ENCODE results near the gene VCP. TPM values are rescaled to one million over a fixed set of nuclear protein-coding genes. Genes with fewer than 3 reads are reported as not detected.
A peak's percentile ranks its signal among the peaks of the same experiment; 100 is the strongest.
"Not testable (repeated sequence)": the region's sequence is repeated elsewhere in the genome, so short reads cannot be mapped to it uniquely, and the experiment has no call there.

The VCP gene
- polyA plus RNA-seq, 1 donor from 2014 or later: 200 TPM

DNA sequence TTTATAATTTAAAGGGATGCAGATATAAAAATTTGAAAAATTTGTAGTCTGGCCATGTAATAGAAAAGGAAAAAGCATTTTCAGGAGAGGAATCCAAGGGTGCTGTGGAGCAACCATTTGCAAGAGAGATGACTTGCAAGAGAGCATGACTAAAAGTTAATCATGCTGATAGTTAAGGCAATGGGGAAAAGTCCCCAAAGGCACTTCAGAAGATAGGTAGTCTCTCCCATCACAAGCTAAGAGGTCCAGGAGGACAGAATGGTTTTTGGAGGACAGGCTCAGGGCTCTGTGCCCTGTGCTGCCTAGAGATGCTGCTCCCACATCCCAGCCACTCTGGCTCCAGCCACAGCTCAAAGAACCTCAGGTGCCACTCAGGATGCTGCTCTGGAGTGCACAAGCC, 44.1 kb downstream of the VCP start:
- Mint-ChIP-seq H3K9me3 (no peaks in the 10 kb centered on the region), H3K4me3 (no peak overlapping the region), H3K36me3 (peaks cover 12% of the 10 kb centered on the region), H3K4me1 (peaks cover 5 to 14% (median 7%) of the 10 kb centered on the region in 3 donors), H3K27ac (no peak overlapping the region), H3K27me3 (no peaks in the 10 kb centered on the region)

- peaks cover 12% of the 10 kb centered on the region for H3K36me3 Mint-ChIP-seq
- no peak overlapping the region for H3K4me3 Mint-ChIP-seq
- no peaks in the 10 kb centered on the region for H3K9me3 Mint-ChIP-seq
- no peaks in the 10 kb centered on the region for H3K27me3 Mint-ChIP-seq
- H3K27ac Mint-ChIP-seq: no peak overlapping the region
- peaks cover 6 to 16% (median 8%) of the 10 kb centered on the region in 3 donors for H3K4me1 Mint-ChIP-seq
Measured at GRCh38 chr9:35027860-35028259, 44.6 kb downstream of the VCP start.

DNA sequence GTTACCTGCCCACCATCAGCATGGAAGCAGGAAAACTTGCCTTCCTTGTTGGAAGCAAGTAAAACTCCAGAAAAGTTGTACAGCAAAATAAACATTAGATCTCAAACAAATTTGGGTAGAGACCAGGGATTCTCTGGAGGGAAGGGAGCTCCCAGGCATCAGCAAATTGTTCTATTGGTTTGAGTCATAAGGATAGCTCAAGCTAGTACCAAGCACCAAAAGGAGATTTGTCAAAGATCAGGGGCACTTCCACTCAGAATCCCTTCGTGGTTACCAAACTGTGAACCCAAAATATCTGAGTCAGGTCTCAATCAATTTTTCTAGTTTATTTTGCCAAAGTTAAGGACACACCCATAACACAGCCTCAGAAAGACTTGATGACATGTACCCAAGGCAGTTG, 45.1 kb downstream of the VCP start:
- H3K36me3 Mint-ChIP-seq: peaks cover 12% of the 10 kb centered on the region
- H3K27me3 Mint-ChIP-seq: no peaks in the 10 kb centered on the region
- no peak overlapping the region for H3K27ac Mint-ChIP-seq
- H3K4me1 Mint-ChIP-seq: peaks cover 6 to 16% (median 8%) of the 10 kb centered on the region in 3 donors
- no peak overlapping the region for H3K4me3 Mint-ChIP-seq
- no peaks in the 10 kb centered on the region for H3K9me3 Mint-ChIP-seq

DNA sequence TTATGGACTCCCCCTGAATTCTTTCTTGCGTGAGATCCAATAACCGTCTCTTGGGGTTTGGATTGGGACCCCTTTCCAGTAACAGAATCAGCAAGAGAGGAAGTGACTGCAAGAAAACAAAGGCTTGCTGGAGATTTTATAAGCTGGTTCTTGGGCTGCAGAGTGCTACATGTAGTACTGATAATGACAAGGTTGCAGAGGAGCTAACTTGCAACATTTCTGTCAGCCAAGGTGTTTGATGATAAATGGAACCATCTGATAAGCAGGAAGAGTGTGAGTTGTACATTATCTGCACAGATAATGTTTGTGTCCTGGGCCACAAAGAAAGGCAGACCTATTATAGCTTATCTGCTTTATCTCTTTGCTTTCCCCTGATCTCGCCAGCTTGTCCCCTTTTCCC, 45.8 kb downstream of the VCP start:
- Mint-ChIP-seq H3K4me3 (no peak overlapping the region), H3K9me3 (no peaks in the 10 kb centered on the region), H3K36me3 (peaks cover 10% of the 10 kb centered on the region), H3K4me1 (peaks cover 6 to 16% (median 8%) of the 10 kb centered on the region in 3 donors), H3K27me3 (no peaks in the 10 kb centered on the region), H3K27ac (no peak overlapping the region)

DNA sequence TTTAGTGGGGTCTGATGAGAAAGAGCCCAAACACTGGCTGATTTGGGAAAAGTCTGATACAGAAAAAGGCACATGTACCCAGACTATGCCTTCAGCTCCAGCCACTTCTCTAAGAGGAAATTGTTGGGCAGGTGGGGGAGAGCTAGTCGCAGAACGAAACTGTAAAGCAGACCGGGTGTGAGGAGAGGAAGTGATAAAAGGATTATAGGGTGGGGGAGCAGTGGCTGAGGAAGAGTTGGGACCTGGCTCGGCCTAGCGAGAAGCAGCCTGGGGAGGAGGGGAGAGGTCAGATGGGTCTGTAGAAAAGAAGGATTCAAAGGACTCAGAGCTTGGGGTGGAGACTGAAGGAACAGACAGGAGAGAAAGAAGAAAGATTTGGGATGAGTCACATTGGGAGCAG, 49.0 kb downstream of the VCP start:
- H3K36me3 Mint-ChIP-seq, H3K27ac Mint-ChIP-seq, H3K27me3 Mint-ChIP-seq, H3K9me3 Mint-ChIP-seq: not testable (repeated sequence)
- Mint-ChIP-seq H3K4me1 (peaks cover 6 to 16% (median 8%) of the 10 kb centered on the region in 3 donors), H3K4me3 (peak overlapping the region in 1 of 4 donors; percentile 25)

DNA sequence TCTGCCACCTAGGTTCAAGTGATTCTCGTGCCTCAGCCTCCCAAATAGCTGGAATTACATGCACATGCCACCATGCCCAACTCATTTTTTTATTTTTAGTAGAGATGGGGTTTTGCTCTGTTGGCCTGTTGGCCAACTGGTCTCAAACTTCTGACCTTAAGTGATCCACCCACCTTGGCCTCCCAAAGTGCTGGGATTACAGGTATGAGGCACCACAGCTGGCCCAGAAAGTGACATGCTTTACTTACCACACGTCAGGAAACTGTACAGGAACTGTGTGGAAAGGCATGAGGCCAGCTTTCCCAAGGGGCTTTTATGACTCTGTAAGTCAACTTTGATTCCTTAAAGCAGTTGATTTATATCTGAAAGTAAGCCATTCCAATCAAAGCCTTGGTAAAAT, 57.9 kb downstream of the VCP start:
- Mint-ChIP-seq H3K36me3 (peaks cover 38% of the 10 kb centered on the region), H3K4me1 (no peaks in the 10 kb centered on the region), H3K27ac (no peak overlapping the region), H3K9me3 (peaks cover 5 to 19% (median 16%) of the 10 kb centered on the region in 3 donors), H3K4me3 (no peak overlapping the region), H3K27me3 (no peaks in the 10 kb centered on the region)

DNA sequence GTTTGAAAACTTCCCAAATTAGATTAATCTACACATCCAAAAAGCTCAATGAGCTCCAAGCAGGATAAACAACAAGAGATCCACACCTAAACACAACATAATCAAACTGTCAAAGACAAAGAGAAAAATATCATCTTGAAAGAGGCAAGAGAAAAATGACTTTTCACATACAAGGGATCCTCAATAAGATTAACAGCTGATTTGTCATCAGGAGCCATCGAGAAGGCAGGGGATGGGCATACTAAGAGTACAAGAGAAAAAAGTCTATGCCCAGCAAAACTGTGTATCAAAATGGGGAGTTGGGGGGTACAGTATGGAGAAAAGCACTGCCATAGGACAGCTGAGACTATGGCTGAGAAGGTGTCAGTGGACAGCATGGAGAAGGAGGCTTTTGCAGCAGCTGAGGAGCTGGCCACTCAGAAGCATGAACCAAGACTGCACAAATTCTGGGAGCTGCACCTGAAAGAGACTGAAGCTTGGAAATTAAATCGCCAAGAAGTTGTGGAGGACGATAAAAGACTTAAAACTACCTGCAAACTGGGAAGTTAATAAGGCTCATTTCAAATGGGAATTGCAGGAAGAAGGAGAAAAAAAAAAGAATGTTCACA, 62.0 kb downstream of the VCP start:
- Mint-ChIP-seq H3K27me3 (no peaks in the 10 kb centered on the region), H3K4me3 (peak overlapping the region in 2 of 4 donors; percentile 46 to 49), H3K9me3 (peaks cover 0 to 19% (median 16%) of the 10 kb centered on the region in 3 donors), H3K36me3 (peaks cover 43% of the 10 kb centered on the region), H3K27ac (no peak overlapping the region), H3K4me1 (no peaks in the 10 kb centered on the region)

Other genes starting within 250 kb of the VCP start
- gene PHF24, start 114.3 kb downstream of the VCP start, polyA plus RNA-seq: 0.06 TPM
- 0.75 TPM for gene DNAJB5, start 82.9 kb downstream of the VCP start, polyA plus RNA-seq
- gene FANCG, start 7.3 kb upstream of the VCP start, polyA plus RNA-seq: 15.9 TPM
- gene PIGO, start 24.0 kb upstream of the VCP start, polyA plus RNA-seq: 23.9 TPM
- gene STOML2, start 30.5 kb upstream of the VCP start, polyA plus RNA-seq: 89.9 TPM
- gene ATOSB, start 43.2 kb upstream of the VCP start, polyA plus RNA-seq: 3.5 TPM
- not detected for gene UNC13B, start 89.4 kb upstream of the VCP start, polyA plus RNA-seq

Data from IgD-negative memory B cell (primary cell).